GM12878 (cell line): ENCODE measurements around the gene NPC1. TPM values are rescaled to one million over a fixed set of nuclear protein-coding genes. Genes with fewer than 3 reads are reported as not detected.
"Not testable (repeated sequence)": the region's sequence is repeated elsewhere in the genome, so short reads cannot be mapped to it uniquely, and the experiment has no call there.

Source experiments
- ATAC-seq: fragments of 200-7000 bp; cut with Tn5 transposase; 3 replicates; pipeline ENCODE4 v1.9.1; 2020; ENCODE audit warnings: mild to moderate bottlenecking, moderate library complexity
- BruUV-seq: library from RNA; stranded (reverse); fragments of 400-500 nt; replicated peaks from 2 replicates; lab custom pipeline; 2021; lab: Mats Ljungman, UMichigan
- CTCF ChIA-PET: fragments of 300-600 bp; sonication (Branson Sonifier 250); formaldehyde crosslinking; extraction: SDS; loops from one replicate; lab custom pipeline; 2021; ENCODE audit warnings: inconsistent platforms; lab: Yijun Ruan, JAX
- POLR2A ChIA-PET: fragments of 350-600 bp; formaldehyde crosslinking; extraction: SDS; loops from one replicate; lab custom pipeline; 2021; ENCODE audit warnings: inconsistent platforms; lab: Charles Lee
- RAD21 ChIA-PET: fragments of 300-600 bp; sonication (Branson Sonifier 250); formaldehyde crosslinking; loops from one replicate; lab custom pipeline; 2023; ENCODE audit warnings: antibody characterized with exemption; ENCODE audit not compliant: unreplicated experiment; lab: Charles Lee
- SMC1A ChIA-PET: fragments of 300-600 bp; sonication (Branson Sonifier 250); formaldehyde crosslinking; loops from one replicate; lab custom pipeline; 2023; ENCODE audit not compliant: unreplicated experiment, uncharacterized antibody; lab: Charles Lee
- DNase-seq: peaks from one replicate; pipeline ENCODE4 v3.0.0-alpha.2; 2011; ENCODE audit warnings: low read depth, low spot score
- FAIRE-seq: peaks from 3 replicates; lab custom pipeline; 2011; peaks lifted over from hg19 to GRCh38; lab: Jason Lieb, UNC
- H2AFZ ChIP-seq: 2 replicates; pipeline ENCODE4 v1.6.0; 2011; ENCODE audit warnings: low read depth, low read length, control low read depth; ENCODE audit not compliant: control insufficient read depth
- H3K27ac ChIP-seq: 2 replicates; pipeline ENCODE4 v1.5.1; 2011; ENCODE audit warnings: control low read depth; ENCODE audit not compliant: control insufficient read depth, insufficient read depth
- H3K27me3 ChIP-seq, 2 experiments: replicated peaks in 1 of 2; 2 replicates each; pipeline versions ENCODE4 v1.6.0 to v1.6.1; 2011; ENCODE audit warnings: low read length in 1 of 2; ENCODE audit not compliant: control insufficient read depth in 2 of 2, insufficient read depth in 2 of 2
- H3K36me3 ChIP-seq, 2 experiments: 2 replicates each; pipeline ENCODE4 v1.5.1; 2011; ENCODE audit warnings: low read length in 1 of 2; ENCODE audit not compliant: control insufficient read depth in 2 of 2, insufficient read depth in 2 of 2
- H3K4me1 ChIP-seq: 2 replicates; pipeline ENCODE4 v1.6.1; 2011; ENCODE audit warnings: mild to moderate bottlenecking, low read length, moderate library complexity, mixed read lengths; ENCODE audit not compliant: control insufficient read depth, insufficient read depth
- H3K4me2 ChIP-seq: 2 replicates; pipeline ENCODE4 v1.6.0; 2011; ENCODE audit warnings: control low read depth; ENCODE audit not compliant: control insufficient read depth, insufficient read depth
- H3K4me3 ChIP-seq: fragments of 200-600 bp; sonication (generic); 2 replicates; pipeline ENCODE4 v1.5.1; 2016
- H3K79me2 ChIP-seq: 2 replicates; pipeline ENCODE4 v1.6.0; 2011; ENCODE audit warnings: low read length; ENCODE audit not compliant: control insufficient read depth, insufficient read depth
- H3K9ac ChIP-seq: 2 replicates; pipeline ENCODE4 v1.8.0; 2011; ENCODE audit warnings: low read length, control low read depth, mixed read lengths; ENCODE audit not compliant: control insufficient read depth, insufficient read depth
- H3K9me3 ChIP-seq: replicated peaks from 3 replicates; pipeline ENCODE4 v1.5.1; 2011; ENCODE audit warnings: mild to moderate bottlenecking, low read length; ENCODE audit not compliant: control insufficient read depth, insufficient read depth
- H4K20me1 ChIP-seq: 2 replicates; pipeline ENCODE4 v1.6.0; 2011; ENCODE audit not compliant: control insufficient read depth, insufficient read depth
- CBX3 ChIP-seq: fragments of 200-600 bp; sonication (generic); IDR thresholded peaks from 2 replicates; pipeline ENCODE4 v1.6.1; 2016; ENCODE audit warnings: low read depth, borderline replicate concordance
- IRF5 ChIP-seq: fragments of 450-650 bp; IDR thresholded peaks from 2 replicates; pipeline ENCODE4 v1.6.1; 2017; ENCODE audit warnings: borderline replicate concordance
- KAT2A ChIP-seq: conservative IDR thresholded peaks from 2 replicates; pipeline ENCODE4 v1.6.1; 2011; ENCODE audit warnings: low read depth, low read length; ENCODE audit not compliant: control insufficient read depth
- MTA3 ChIP-seq: IDR thresholded peaks from 2 replicates; pipeline ENCODE4 v1.6.1; 2012; ENCODE audit warnings: low read length, inconsistent platforms, borderline replicate concordance
- RCOR1 ChIP-seq: conservative IDR thresholded peaks from 2 replicates; pipeline ENCODE4 v1.6.1; 2012; ENCODE audit warnings: low read depth, low read length, improper control_type of control experiment
- RUNX3 ChIP-seq: IDR thresholded peaks from 2 replicates; pipeline ENCODE4 v1.6.1; 2012; ENCODE audit warnings: low read length, inconsistent platforms
- SIN3A ChIP-seq: IDR thresholded peaks from 2 replicates; pipeline ENCODE4 v1.6.1; 2012; ENCODE audit warnings: low read depth, low read length, improper control_type of control experiment
- SMAD5 ChIP-seq: IDR thresholded peaks from 2 replicates; pipeline ENCODE4 v1.6.1; 2016; ENCODE audit warnings: antibody characterized with exemption, low read depth
- SUZ12 ChIP-seq: fragments of 200-600 bp; sonication (generic); IDR thresholded peaks from one replicate; pipeline ENCODE4 v1.6.1; 2018; ENCODE audit warnings: antibody characterized with exemption, mild to moderate bottlenecking; ENCODE audit not compliant: unreplicated experiment
- USF1 ChIP-seq: IDR thresholded peaks from 2 replicates; pipeline ENCODE4 v1.6.1; 2011; ENCODE audit warnings: borderline replicate concordance, low read depth, mild to moderate bottlenecking, moderate library complexity, mixed read lengths, low read length; ENCODE audit not compliant: insufficient read depth; ENCODE audit errors: extremely low read length
- YY1 ChIP-seq: IDR thresholded peaks from 2 replicates; pipeline ENCODE4 v1.6.1; 2011; ENCODE audit warnings: low read depth, mild to moderate bottlenecking, low read length
- WGBS: methylation state at CpG from one replicate; pipeline ENCODE4 v1.1.6; 2016; ENCODE audit warnings: low lambda C conversion rate; ENCODE audit not compliant: insufficient replicate concordance, insufficient coverage; ENCODE audit errors: missing lambda C conversion rate; 5-methylcytosine and 5-hydroxymethylcytosine counted together
- in situ Hi-C: fragments of 300-500 bp; cut with MboI; formaldehyde crosslinking; loops from 9 replicates; pipeline ENCODE4 v1.14.3; 2018; ENCODE audit warnings: mixed read lengths
- intact Hi-C: fragments of 100-400 bp; cut with micrococcal nuclease; formaldehyde crosslinking; loops from one replicate; pipeline ENCODE4 v1.14.2; 2022; ENCODE audit not compliant: unreplicated experiment
- polyA plus RNA-seq, 11 experiments: library from polyadenylated mRNA; depleted of rRNA in 4 of 11; unstranded in 6 of 11; stranded (reverse) in 5 of 11; fragments of >200 nt; fragmentation: Nextera tagmentation in 4 of 11; fragmentation: Illumina TruSeq in 1 of 11; extraction: Ambion mirVana in 4 of 11; extraction: Trizol in 1 of 11; gene quantifications; 1 replicate in 1 of 11; 2 replicates in 10 of 11; pipeline versions ENCODE4 v1.2.1 to v1.2.3, GENCODE V29; 2011 to 2016; ENCODE audit warnings: inconsistent platforms in 2 of 11, missing spikeins in 2 of 11, low read depth in 1 of 11
- total RNA-seq, 4 experiments: library from RNA; depleted of rRNA in 3 of 4; stranded (reverse); fragments of >200 nt in 3 of 4; fragmentation: Illumina TruSeq in 1 of 4; extraction: Trizol in 1 of 4; gene quantifications; 2 replicates each; pipeline versions ENCODE4 v1.2.1 to v1.2.3, GENCODE V29; 2013 to 2021

Gene NPC1
- total and polyA plus RNA-seq, 10 of the 15 experiments (the other 5 are each of a cell fraction or from before 2014, with no cell fraction given), result 10.1 to 45.2 (median 19.4) TPM

- FAIRE-seq, result no peak
- no TSS peak for BruUV-seq
- POLR2A ChIA-PET, result interaction anchor here (0.6 to 1.5 kb wide), 3 partner anchors 11 to 442 kb away, joined by 4 to 9 read pairs (median 4); no protein-coding TSS in a partner anchor
These were observed 92.7 kb downstream of the NPC1 start for GRCh38 chr18:23493654-23494053.

GRCh38 chr18:23489586-23489985, 96.7 kb downstream of the NPC1 start:
- intact Hi-C loops, ATAC-seq, H2AFZ ChIP-seq, H3K36me3 ChIP-seq, in situ Hi-C loops, H3K4me3 ChIP-seq, H3K9me3 ChIP-seq, H3K27me3 ChIP-seq, H3K4me2 ChIP-seq, POLR2A ChIA-PET, H3K27ac ChIP-seq, FAIRE-seq, H3K79me2 ChIP-seq, BruUV-seq, H3K9ac ChIP-seq, DNase-seq, H4K20me1 ChIP-seq: not testable (repeated sequence)
- 91% methylated on average over 5 of the region's 5 CpGs for WGBS
- CTCF ChIA-PET, result interaction anchor here (1.2 to 5.6 kb wide), 3 partner anchors 8 to 15 kb away, joined by 3 to 72 read pairs (median 13); no protein-coding TSS in a partner anchor
- SMC1A ChIA-PET, result interaction anchor here (1.5 kb wide), 1 partner anchor 12 kb away, joined by 5 read pairs; no protein-coding TSS in a partner anchor
- RAD21 ChIA-PET, result interaction anchor here (0.6 kb wide), 1 partner anchor 193 kb away, joined by 3 read pairs; no protein-coding TSS in a partner anchor
- H3K4me1 ChIP-seq, result peaks cover 10% of the 10 kb centered on the region

More at GRCh38 chr18:23493654-23494053, 92.7 kb downstream of the NPC1 start:
- Histone ChIP-seq H3K4me3 (no peak overlapping the region), H3K27ac (no peak overlapping the region)
- no peak for ATAC-seq
- TF ChIP-seq SMAD5 (no peak), SIN3A (no peak), CBX3 (no peak), YY1 (no peak), USF1 (no peak), IRF5 (no peak), RUNX3 (no peak), SUZ12 (no peak), MTA3 (no peak), RCOR1 (no peak), KAT2A (no peak)
- TF ChIP-seq, all 136 proteins: peak for 0
- Histone ChIP-seq H3K9me3 (no peaks in the 10 kb centered on the region), H3K9ac (no peak overlapping the region), H3K4me1 (peaks cover 12% of the 10 kb centered on the region), H3K4me2 (no peak overlapping the region), H3K36me3 (no peaks in the 10 kb centered on the region), H3K79me2 (no peaks in the 10 kb centered on the region), H2AFZ (no peak overlapping the region), H3K27me3 (no peaks in the 10 kb centered on the region), H4K20me1 (no peaks in the 10 kb centered on the region)
- in situ Hi-C loops (no loop called here), intact Hi-C loops (no loop called here)
- SMC1A ChIA-PET, result interaction anchor here (2.1 kb wide), 1 partner anchor 11 kb away, joined by 4 read pairs; no protein-coding TSS in a partner anchor
- RAD21 ChIA-PET, result interaction anchor here (1.5 kb wide), 1 partner anchor 41 kb away, joined by 3 read pairs; the partner anchor contains the start of gene RIOK3
- 67% methylated on average over 1 of the region's 1 CpG for WGBS
- CTCF ChIA-PET, result interaction anchor here (0.8 kb wide), 2 partner anchors 22 to 209 kb away, joined by 3 read pairs; no protein-coding TSS in a partner anchor
- DNase-seq, result no peak
